Inflammatory macrophage treated with lipopolysaccharide for 4 hours (primary cell): ENCODE data around the gene GPLD1.

ENCODE experiments used
- DNase-seq: peaks from one replicate; pipeline ENCODE4 v3.0.0-alpha.2; 2020

GPLD1 gene

DNA sequence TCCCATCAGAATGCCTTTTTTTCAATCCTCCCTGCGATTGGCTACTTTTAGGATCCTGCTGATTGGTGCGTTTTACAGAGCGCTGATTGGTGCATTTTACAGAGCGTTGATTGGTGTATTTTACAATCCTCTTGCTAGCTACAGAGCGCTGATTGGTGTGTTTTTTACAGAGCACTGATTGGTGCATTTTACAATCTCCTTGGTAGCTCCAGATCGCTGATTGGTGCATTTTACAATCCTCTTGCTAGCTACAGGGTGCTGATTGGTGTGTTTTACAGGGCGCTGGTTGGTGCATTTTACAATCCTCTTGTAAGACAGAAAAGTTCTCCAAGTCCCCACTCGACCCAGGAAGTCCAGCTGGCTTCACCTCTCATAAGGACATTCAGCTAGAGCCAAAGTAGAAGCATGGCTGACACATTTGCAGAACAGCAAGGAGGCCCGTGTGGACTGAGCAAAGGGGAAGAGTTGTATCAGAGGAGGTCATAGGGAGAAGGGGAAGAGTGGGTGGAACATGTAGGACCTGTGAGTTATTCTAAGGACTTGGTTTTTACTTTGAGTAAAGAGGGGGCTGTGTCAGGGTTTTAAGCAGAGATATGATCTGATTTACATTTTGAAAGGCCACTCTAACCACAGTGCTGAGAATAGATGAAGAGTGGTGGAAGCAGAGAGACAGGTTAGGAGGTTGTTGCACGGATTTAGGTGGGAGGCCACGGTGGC lies 8.0 kb upstream of the GPLD1 start:
- peak; percentile 23 for DNase-seq

- peak; percentile 65 for DNase-seq
Observed at GRCh38 chr6:24494821-24495795, 5.7 kb upstream of the GPLD1 start, which contains the start of gene ALDH5A1. Gene ALDH5A1 (plus strand): TSS chr6:24494969. CDS start chr6:24494997, 28 bp downstream.

DNA sequence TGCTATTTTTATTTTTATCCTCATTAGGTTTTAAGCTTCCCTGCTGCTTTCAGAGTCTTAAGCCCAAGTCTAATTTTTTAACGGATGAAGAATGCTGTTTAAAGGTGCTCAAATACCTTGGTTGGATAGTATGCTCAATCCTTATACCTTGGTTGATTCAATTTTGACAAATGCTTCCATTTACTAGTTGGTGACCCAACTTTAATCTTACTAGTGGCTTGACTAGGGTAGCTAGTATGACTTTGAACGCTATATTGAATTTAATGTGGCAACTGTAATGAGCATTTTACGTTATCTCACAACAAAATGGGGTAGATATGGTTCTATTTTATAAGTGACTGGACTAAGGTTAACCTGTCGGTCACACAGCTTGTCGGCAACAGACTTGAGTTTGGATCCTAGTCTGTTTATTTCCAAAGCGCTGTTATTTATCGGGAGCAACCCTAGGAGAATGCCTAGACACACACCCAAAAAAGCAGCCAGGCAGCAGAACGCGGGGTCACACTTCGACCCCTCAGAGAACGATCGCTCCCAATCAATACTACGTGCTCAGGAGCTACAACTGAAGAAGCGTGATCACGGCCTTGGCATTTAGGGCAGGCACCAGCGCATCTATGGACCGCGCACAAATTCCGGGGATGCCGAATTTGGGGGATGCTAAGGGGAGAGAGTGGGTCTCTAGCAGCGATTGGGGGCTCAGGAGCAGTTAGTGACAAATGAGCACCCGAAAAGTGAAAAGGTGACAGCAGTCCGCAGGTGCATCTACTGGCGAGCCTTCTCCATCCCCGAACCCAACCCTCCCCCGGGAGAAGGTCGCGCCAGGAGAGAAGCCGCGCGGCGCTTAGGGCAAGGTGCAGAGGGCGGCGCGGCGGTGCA lies 4.8 kb upstream of the GPLD1 start:
- DNase-seq = no peak

GRCh38 chr6:24492475-24492874 lies 3.1 kb upstream of the GPLD1 start:
- peak; percentile 8 for DNase-seq

DNA sequence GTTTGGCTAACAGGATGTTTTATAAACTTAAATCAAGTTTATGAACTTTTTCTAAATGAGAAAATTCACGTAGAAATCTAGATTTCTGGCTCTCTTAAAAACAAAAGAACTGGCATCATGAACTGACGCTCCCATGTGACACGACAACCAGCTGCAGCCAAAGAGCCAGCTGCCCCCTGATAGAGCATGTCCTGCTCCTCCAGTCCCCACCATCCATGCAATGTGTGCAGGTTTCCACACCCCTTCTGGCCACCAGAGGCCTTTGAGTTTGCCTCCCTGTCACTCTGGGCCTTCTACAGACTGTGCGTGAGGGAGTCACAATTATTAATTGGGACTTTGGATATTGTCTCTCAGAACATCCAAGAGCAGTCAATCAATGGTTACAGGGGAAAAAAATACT lies 1.6 kb upstream of the GPLD1 start:
- no peak for DNase-seq

- peak; percentile 46 for DNase-seq
Observed at GRCh38 chr6:24489881-24490280, 503 bp upstream of the GPLD1 start.

GRCh38 chr6:24486065-24486464 lies 3.3 kb downstream of the GPLD1 start:
- DNase-seq = no peak

GRCh38 chr6:24484657-24485323 lies 4.6 kb downstream of the GPLD1 start:
- DNase-seq = peak; percentile 50

GRCh38 chr6:24481449-24481848 lies 7.9 kb downstream of the GPLD1 start:
- no peak for DNase-seq

DNA sequence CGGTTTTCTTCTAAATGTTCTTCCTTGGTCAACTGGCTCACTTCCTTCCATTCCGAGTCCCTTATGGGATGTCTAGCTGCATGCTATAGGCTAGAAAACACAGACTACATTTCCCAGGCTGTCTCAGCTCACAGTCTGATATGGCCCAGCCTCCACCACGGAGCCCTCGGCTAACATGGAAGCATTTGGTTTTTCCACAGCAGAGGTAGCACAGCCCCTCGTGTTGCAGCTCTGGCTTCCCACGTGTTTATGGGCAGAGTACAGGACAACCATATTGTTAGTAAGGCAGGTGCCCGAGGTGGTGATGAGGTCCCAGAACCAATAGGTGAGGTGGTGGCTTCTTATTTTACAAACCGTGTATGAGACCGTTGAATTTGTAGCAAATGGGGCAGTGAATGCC lies 8.7 kb downstream of the GPLD1 start:
- DNase-seq = no peak

GRCh38 chr6:24478903-24479302 lies 10.5 kb downstream of the GPLD1 start:
- DNase-seq = no peak

- no peak for DNase-seq
Observed at GRCh38 chr6:24477070-24477469, 12.3 kb downstream of the GPLD1 start.

DNA sequence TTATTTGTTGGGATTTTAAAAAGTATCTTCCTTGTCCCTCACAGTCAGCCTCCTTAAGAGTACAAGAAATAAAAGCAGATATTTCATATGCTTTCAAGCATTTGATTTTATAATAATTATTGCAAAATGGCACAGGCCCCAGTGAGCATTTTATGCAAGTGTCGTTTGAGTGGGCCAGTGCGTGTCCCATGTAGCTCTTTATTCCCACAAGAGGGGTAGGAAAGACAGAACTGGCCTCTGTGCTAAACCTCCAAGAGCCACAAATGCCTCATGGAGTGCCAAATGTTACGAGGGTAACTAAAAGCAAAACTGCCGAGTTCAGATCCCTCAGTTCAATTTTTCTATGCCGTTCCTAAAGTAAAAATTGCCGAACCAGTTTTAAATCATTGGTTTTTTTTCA lies 12.7 kb downstream of the GPLD1 start:
- no peak for DNase-seq

DNA sequence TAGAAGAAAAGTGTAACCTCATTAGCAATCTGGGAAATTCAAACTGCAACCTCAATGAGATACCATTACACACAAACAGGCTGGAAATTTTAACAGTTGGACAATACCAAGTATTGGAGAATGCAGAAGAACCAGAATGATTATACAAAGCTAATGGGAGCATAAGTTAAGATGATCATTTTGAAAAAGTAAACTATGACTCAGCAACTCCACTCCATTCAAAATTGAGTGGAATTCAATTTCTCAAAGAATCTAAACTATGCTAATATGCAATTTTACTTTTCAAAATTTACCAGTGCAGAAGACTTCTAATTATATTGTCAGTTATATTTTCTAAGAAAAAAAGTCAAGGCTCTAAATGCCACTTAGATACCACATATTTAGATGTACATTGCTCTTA lies 17.2 kb downstream of the GPLD1 start:
- DNase-seq = no peak

DNA sequence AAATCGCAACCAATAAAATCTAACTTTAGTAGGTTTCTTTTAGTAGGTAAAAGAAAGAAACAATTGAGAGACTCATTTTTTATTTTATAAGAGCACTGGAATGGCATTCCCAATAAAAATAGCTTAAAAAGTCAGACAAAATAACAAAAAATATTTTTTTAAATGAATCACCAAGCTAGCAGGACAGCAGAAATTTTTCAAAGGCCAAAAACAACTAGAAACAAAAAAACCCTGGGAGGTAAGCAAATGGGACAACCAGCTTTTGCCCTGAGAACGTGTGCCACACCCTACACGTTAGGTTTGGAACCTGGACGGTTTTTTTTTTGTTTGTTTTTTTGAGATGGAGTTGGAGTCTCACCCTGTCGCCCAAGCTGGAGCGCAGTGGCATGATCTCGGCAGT lies 19.6 kb downstream of the GPLD1 start:
- DNase-seq = no peak

GRCh38 chr6:24464253-24465038 lies 24.9 kb downstream of the GPLD1 start:
- DNase-seq = no peak

- no peak for DNase-seq
Observed at GRCh38 chr6:24460966-24461365, 28.4 kb downstream of the GPLD1 start.

DNA sequence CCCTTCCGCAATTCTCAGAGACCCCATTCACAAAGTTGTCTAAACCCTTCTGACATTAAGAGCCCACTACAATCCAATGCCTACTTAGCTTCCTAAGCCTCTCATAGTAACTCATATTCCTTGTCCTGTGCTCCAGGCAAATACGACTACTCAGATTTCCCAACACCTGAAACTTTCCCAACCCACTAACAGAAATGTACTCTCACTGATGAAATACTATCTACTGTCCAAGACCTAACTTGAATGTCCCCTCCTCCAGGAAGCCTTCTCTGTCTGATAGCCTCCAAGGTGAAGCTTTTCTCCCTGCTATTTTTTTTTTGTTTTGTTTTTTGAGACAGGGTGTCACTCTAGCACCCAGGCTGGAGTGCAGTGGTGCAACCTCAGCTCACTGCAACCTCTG lies 30.4 kb downstream of the GPLD1 start:
- DNase-seq = no peak

- DNase-seq = no peak
Observed at GRCh38 chr6:24458134-24458533, 31.2 kb downstream of the GPLD1 start.

GRCh38 chr6:24455061-24455460 lies 34.3 kb downstream of the GPLD1 start:
- no peak for DNase-seq

DNA sequence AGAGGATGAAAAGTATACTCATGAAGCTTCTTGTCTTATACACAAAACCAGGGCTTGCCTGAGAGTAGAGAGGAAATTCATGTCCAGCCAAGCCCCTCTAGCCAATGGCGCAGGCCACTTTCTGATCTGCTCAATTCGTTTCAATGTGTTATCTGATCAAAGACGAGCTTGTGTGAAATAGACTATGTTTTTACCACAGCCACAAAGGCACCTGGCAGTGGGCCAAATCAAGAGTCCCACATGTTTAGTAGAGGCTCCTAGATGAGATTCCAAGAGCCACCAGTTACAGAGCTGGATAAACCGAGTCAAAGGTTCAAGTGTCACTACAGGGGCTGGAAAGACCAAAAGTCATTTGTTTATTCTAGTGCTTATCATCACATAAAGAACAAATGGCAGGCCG lies 34.9 kb downstream of the GPLD1 start:
- DNase-seq = no peak

DNA sequence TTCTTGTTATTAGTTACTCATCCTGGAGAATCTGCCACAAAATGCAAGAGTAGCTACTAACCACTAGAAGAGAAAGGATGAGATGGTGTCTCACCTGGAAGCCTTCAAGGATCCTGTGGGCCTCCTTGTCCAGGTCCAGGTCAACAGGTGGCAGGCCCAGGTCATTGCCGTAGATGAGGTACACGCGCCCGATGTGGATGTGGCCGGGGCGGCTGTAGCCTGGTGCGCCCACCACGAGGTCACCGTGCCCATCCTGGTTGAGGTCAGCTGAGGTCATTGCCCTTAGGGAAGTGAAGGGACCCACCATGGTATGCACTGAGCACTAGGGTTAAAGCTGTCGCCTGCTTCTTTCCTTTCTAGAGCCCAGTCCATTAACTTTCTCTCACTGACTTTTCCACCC lies 35.5 kb downstream of the GPLD1 start:
- DNase-seq = no peak
